COLO829 (cell line): ENCODE data around the gene E2F4.

Source experiments
- DNase-seq: peaks from one replicate; pipeline ENCODE4 v3.0.0; 2012; ENCODE audit warnings: low spot score

The E2F4 gene

DNA sequence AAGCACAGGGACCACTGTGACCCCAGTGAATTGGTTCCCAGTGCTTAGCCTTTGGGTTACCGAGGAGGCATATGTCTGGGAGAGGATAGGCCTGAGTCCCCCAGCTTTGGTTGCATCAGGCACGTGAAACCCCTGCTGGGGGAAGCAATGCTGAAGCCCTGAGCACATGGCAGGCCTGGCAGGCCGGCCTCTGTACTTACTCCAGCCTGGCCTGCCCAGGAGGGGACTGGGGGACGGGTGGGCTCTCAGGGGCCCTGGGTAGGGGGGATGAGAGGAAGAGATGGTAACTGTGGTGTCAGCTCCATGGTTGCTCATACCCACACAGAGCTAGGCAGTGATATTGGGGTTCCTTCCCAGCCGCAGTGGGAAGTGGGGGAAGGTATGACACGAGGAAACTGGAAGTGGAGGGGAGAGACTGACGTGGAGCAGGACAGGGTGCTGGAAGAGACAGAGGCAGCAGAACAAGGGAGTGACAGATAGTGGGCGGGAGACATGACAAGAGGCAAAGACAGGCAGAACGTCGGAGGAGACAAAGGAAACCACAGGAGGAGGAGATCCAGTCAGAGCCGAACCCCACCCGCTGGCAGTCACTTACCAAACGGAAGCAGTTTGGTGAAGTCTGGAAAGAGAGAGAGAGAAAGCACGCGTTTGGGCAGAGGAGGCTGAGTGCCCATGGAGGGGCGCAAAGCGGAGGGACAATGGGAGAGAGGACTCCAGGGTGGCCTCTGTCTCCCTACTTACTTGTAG is 44.0 kb downstream of the E2F4 start:
- no peak for DNase-seq

DNA sequence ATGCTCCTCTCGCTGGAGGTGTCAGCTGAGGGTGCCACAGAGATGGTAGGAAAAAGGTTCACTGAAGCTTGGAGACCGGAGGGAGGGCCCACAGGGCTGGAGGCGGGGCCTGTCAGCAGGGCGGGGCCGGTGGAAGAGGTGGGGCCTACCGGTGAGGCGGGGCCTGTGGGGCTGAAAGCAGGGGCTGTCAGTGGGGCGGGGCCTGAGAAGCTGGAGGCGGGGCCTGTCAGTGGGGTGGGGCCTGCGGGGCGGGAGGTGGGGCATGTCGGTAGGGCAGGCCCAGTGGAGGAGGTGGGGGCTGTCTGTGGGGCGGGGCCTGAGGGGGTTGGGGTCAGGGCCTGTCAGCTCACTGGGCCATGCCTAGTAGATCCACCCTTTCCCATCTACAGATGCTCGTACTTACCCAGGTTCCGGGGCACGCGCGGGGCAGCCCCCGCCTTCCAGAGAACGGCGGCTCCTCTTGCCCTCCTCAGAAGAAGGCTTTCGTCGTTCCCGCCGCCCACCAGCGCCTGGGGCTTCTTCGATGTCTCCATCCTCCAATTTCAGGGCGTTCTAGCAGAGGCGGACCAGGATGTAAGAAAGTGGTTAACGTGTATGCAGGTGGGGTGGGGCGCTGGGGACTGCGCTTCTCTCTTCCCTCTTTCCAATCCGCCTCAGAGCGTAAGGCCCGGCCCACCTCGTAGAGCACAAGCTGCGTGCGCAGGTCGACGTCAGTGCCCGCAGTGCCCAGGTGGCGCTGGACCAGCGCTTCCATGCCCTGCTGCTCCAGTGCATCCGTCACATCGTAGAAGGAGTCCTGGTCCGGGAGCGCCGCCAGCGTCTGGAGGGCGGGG is 44.8 kb downstream of the E2F4 start:
- peak; percentile 69 for DNase-seq

DNA sequence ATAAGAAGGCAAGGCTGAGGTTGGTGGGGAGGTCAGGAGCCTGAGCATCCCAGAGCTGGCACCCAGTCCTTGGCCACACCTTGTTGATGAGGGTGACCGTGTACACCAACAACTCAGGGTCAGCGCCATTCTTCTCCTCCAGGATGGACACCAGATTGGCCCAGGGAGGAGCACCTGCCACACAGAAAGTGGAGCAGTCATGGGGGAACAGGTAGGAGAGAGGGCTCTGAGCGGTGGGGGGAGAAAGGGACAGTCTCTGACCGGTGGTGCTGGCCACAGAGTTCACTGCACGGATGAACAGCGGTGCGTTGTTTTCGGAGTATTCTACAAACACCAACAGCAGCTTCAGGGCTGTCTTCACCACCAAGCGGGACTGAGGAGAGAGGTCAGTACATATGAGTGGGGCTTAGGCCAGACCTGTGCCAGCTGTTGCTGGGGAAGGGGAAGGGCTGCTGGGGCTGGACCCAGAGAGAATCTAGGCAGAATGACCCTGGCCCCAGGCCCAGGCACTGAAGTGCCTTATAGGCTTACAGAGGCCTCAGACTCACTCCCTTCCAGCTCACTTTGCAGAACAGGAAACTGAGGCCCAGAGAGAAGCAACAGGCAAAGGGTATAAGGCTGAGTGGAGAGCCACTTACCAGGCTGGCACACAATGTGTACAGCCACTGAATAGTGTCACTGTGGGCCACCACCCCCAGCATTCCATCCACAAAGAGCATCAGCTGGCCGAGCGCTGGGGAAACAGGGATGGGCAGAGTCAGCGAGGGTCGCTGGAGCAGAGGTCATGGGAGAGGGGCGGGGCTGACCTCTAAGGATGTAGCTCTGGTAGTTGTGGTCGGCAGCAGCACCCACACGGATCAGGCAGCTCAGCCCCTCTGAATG is 45.7 kb downstream of the E2F4 start:
- DNase-seq = no peak

DNA sequence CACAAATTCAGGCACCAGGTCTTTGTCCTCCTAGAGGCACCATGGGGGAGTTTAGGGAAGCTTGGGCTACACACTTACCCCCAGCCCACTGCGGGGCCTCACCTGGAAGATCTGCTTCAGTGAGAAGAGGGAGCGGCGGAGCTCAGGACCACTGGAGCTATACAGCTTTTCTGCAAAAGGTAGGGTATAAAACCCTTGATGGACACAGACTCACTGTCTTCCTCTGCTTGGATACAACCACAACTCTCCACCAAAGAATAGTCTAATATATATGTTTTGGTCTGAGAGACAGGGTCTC is 46.3 kb downstream of the E2F4 start:
- DNase-seq = no peak

DNA sequence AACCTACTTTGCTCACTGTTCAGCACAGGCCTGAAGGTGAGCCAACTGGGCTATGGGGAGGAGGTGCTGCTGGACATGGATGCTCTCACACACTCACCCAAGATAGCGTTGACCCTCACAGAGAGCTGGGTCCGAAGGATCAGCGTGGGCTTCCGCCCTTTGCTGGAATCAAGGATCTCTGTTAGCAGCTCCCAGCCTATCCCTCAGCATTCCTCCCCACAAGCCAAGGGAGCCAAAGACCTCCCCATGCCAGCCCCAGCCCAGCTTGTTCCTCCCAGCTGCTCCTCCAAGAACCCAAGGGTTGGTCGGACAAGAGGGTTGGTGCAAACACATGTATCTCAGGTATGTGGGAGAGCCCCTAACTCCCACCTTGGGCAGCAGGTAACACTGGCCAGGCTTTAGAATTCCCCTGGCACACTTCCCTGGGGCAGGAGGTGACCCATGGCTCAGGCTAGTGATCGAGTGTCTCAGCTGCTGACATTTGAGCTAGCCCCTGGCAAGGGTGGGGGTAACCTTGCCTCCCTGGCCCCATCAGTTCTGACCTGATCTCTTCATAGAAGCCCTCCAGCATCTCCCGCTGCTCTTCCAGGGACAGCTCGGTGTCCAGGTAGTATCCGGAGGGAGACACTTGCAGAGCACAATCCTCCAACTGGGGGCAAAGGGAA is 47.0 kb downstream of the E2F4 start:
- no peak for DNase-seq

DNA sequence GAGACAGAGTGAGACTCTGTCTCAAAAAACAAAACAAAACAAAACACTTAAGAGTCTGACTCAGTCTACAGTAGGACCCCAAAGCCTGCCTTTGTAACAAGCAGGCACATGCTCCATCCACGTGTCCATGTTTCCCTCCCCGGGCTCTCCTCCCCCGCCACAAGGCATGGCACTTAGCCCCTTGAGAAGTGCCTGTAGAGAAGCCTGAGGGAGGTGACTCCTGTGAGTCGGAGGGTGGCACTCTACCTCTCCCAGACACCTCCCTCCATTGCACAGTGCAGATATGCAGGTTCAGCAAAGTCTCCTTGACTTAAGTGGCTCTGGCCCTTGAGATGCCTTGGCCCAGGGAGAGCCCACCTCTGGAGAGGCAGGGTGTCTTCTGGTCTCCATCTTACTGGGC is 48.6 kb downstream of the E2F4 start:
- DNase-seq = no peak

DNA sequence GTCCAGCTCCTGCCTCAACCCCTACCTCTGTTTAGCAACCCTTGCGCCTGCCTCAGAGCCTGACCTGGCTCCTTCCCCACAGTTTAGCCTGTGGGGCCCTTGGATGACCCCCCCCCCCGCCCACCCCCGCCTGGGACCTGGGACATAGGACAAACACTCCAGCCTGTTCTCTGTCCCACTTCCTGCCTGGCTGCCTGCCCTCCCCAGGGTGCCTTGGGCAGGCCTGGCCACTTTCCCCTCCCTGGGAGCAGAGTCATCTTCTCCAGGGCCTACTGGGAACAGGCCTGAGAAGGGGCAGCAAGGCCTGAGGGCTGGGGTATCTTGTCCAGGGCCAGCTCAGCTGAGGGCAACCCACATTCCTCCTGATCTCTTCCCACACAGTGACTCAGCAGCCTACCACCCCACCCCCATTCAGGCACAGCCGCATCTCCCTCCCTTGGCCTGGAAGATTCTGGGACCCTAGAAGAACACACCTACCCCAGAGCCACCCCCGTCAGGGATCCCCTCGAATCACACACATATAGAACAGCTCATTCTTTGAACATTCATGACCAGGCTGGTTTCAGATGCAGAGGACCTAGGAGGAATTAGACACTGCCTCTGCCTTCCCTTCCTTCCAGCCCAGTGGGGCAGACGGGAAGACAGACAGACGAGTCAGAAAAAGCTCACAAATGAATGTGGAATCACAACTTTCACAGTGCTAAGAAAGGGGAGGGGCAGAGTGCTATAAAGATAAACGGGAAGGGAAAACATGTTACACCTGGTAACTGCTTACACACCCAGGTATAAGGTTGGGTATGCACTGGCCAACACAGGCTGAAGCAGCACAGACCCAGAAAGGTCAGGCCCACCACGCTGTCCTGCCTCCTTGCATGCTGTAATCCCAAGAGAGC is 49.3 kb downstream of the E2F4 start:
- peak; percentile 63 for DNase-seq

DNA sequence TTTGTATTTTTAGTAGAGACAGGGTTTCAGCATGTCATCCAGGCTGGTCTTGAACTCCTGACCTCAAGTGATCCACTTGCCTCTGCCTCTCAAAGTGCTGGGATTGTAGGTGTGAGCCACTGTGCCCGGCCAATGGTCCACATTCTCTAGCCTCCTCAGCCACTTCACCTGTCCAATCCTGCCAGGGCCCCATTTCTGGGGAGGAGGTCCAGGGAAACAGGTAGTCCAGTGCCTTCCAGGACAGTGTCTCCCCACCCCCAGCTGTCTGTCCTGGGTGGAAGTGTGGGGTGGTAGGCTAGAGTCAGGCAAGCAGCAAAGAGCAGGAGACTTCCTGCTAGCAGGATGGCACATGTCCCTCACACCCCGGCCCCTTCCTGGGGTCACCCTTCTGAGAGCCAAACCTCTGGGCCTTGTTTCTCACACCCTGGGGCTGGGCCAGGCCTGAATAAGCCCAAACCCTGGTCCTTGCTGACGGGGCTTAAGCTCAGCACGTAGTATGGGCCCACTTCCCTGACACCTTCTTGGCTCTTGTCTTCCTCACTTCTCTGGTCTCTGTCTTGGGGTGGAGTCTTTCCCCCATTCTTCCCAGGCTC is 50.3 kb downstream of the E2F4 start:
- DNase-seq = no peak

DNA sequence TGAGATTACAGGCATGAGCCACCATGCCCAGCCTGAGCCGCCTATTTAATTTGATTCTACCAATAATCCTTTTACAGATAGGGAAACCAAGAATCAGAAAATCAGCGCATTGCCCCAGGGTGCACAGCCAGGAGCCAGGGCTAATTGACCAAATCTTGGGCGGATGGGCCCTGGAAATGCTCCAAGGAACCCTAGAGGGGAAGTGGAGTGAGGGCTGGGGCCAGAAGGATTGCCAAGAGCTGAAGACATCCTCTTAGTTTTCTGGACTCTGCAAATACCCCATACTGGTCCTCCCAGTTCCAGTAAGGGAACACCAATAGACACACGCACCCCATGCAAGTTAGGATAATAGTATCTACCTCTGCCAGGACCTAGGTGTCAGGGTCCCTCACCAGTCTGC is 51.5 kb downstream of the E2F4 start:
- DNase-seq = no peak

DNA sequence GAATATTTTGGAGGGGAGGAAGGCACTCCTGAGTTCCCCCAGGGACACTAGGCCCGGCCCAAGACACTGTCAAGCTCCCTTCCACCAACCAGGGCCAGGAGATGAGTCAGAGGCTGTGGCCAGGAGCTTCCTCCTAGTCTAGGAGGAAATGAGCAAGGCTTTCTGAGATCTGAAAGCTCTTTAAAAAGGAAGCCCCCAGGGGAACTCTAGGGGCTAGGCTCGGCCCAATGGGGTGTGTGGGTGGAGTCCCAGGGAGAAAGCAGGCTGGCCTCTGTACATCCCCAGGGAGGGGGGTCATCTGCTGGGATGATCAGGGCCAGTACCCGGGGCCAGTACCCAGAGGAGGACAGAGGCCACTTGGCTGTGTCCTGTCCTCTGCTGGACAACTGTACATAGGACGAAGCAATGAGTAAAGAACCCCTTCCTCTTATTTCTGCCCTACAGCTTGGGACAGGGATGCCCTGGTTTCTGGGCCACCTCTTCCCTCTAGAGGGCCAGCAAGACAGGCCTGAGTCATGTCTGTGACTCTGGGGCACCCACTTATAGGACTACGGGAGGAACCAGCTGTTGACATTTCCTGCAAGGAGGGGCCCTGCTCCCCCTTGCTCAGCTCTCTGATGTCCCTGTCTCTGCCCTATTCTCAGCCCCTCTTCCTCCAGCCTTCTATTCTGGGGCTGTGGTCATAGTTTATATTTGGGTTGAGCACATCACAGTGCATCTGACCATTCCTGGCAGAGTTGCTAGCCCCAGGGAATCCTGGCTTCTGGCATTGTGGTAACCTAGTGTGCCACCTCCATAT is 52.6 kb downstream of the E2F4 start:
- DNase-seq = peak; percentile 71

DNA sequence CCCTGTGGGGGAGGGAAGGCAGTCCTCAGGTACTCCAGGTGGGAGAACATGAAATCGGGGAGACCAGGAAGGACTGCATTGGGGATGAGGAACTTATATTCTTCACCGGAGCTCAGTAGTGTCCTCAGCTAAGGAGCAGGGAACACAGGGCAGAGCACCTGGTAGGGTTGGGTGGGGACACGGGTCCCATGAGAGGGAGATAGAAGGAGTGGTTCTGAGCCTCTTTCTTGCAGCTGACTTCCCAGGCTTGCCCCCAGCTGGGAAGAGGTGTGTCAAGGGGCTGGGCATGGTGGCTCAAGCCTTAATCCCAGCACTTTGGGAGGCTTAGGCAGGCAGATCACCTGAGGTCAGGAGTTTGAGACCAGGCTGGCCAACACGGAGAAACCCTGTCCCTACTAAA is 53.2 kb downstream of the E2F4 start:
- DNase-seq = no peak

DNA sequence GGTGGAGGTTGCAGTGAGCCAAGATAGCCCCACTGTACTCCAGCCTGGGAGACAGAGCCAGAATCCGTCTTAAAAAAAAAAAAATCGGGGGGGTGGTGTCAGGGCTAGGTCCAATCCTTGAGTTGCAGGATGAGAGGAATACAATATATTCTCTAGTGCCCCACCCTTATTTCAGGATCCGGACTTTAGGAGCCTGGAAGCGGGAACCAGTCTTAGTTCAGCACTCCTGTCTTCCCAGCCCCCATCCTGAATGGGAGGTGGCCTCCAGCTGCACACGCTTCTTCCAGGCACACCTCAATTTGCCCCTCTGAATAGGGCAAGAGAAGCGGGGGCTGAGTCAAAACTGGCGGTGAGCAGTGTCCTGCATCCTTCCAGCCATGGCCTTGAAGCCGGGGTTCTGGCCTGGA is 53.7 kb downstream of the E2F4 start:
- DNase-seq = no peak

DNA sequence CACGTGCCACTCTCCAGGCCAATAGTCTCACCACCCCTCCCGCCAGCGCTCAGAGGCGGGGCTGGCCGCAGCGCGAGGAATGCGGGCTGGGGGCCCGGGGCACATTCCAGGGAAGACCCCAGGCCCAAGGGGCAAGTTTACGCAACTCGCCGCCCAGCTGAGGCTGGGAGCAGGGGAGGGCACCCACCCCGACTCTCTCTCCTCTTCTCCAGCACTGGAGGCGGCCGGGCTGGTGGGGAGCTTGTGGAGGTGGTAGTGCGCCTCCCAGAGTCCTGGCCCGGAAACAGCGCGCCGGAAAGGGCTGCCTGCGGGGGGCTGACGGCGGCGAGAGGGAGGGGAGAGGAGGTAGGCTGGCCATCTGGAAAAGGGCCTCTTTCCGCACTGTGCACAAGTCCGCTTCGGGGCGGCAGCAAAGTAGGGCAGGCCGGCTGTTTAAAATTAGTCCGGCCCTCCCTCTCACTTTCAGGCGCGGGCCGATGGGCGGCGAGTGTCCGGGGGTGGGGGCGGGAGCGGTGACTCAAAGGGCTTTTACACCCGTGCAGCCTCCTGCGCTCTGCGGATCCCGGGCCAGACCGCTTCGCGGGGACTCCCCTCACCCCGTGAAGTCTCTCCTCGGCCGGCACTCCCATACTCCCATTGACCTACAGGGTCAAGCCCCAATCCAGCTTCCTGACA is 54.3 kb downstream of the E2F4 start:
- DNase-seq = no peak

DNA sequence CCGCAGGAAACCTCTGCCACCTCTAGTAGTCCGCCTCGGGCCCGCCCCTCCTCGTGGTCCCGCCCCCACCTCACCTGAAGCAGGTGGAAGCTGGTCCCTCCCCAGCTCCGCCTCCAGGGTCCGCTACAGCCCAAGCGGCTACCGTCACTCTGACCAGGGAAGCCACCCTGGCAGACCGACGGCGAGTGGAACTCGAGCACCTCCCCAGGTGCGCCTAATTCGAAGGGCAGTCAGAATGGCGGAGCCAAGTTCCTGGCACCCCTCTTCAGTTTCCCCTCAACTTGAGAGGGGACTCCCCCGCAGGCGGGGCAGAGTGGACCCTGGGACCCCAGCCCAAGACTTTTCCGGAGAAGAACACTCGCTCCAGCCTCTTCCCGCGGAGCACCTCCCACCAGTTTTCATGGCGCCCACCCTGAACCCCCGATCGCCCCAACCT is 54.8 kb downstream of the E2F4 start:
- DNase-seq = no peak

DNA sequence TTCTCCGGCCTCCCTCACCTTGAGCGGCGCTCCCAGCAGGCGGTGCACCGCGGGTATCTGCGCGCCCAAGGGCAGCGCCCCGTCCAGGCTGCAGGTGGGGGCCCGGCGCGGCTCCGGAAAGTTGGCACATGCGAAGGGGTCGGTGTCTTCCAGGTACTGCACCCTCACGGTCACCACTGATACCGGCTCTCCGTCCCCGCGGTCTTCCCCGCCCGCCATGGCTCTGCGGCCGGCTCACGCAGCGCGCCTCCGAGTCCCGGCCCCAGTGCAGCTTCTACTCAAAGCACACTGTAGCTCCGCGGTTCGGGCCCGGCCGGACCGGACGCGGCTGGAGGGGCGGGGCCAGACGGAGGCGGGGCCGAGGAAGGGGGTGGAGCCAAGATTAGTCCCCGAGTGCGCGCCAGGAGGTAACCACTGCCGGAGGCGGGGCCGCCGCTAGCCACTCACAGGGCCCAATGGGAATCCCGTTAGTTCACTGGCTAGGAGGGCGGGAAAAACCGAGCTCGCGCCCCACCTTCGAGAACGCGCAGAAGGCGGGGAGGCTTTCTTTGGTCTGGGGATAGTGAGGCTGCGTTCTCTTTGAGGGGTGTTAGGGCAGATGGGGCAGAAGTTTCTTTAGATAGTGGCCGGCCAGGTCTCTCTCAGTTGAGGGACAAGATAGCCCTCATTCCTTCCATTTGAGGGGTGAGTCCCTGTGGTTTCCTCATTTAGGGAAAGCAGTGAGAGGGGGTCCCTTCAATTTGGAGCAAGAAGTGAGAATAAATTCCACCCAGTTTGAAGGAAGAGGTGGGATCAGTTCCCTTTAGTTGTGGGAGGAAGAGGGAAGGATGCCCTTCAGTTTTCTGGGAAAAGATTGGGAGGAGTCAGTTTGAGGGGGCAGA is 55.5 kb downstream of the E2F4 start, which contains the start of gene FHOD1:
FHOD1 (minus strand) TSS at position 290 of the 881 bp plus-strand sequence; CDS start at position 219, 71 bp downstream.
- DNase-seq = peak; percentile 79

DNA sequence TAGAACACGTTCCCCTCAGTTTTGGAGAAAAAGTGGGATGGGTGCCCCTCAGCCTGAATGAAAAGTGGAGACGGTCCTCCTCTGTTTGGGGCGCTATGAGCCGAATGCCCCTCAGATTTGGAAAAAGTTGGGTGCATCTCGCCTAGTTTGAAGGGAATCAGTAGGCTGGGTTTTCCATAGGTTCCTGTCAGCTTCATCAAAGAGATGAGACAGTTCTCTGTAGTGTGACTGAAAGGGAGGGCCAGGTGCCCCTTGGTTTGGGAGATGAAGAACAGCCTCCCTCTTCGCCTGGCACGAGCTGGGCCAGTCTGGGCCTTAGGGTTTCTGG is 56.1 kb downstream of the E2F4 start:
- no peak for DNase-seq
